ENCODE data around the gene METTL23.

DNA sequence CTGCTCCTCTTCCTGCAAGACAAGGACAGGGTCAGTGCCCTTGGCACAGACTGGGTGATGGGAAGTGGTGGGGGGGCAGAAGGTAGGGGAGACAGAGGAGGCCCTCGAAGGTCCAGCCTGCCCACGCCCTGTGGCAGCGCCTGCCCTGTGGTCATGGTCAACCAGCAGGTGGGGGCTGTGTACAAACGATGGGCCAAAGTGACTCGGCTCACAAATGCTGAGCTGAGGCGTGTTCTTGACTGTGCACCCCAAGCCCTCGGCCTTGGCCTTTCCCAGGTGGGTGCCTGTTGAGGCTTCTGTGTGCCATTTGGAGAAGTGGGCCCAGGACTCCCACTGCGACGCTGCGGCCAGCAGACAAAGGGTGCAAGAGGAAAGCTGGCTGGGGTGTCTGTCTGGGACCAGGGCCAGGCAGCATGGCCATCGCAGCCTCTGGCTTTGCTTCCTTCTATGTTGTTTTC lies 38.4 kb upstream of the METTL23 start:
- no peak for TF ChIP-seq POLR2A (IDR thresholded peaks at IDR 0.05; ENCODE audit: low read depth)
- TF ChIP-seq, protein P1, sequence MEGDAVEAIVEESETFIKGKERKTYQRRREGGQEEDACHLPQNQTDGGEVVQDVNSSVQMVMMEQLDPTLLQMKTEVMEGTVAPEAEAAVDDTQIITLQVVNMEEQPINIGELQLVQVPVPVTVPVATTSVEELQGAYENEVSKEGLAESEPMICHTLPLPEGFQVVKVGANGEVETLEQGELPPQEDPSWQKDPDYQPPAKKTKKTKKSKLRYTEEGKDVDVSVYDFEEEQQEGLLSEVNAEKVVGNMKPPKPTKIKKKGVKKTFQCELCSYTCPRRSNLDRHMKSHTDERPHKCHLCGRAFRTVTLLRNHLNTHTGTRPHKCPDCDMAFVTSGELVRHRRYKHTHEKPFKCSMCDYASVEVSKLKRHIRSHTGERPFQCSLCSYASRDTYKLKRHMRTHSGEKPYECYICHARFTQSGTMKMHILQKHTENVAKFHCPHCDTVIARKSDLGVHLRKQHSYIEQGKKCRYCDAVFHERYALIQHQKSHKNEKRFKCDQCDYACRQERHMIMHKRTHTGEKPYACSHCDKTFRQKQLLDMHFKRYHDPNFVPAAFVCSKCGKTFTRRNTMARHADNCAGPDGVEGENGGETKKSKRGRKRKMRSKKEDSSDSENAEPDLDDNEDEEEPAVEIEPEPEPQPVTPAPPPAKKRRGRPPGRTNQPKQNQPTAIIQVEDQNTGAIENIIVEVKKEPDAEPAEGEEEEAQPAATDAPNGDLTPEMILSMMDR (IDR thresholded peaks at IDR 0.05), result no peak
- TF ChIP-seq POLR2AphosphoS5 (IDR thresholded peaks at IDR 0.05), result no peak
- no peak for TF ChIP-seq EP300 (IDR thresholded peaks at IDR 0.05)

Data from esophagus muscularis mucosa (tissue), 4 donors.